Keratinocyte (primary cell): ENCODE data around the gene AFAP1L2. TPM values are rescaled to one million over a fixed set of nuclear protein-coding genes. Genes with fewer than 3 reads are reported as not detected.

Source experiments
- DNase-seq: peaks from one replicate; pipeline ENCODE4 v3.0.0-alpha.2; 2011; ENCODE audit warnings: low read depth, missing footprints, low spot score
- FAIRE-seq: peaks from 2 replicates; lab custom pipeline; 2011; peaks lifted over from hg19 to GRCh38; lab: Jason Lieb, UNC
- H2AFZ ChIP-seq: 2 replicates; pipeline ENCODE4 v1.6.0; 2012; ENCODE audit warnings: low read length, control low read depth, inconsistent platforms; ENCODE audit not compliant: control insufficient read depth
- H3K27ac ChIP-seq: 2 replicates; pipeline ENCODE4 v1.5.1; 2011; ENCODE audit warnings: low read length; ENCODE audit not compliant: control insufficient read depth, insufficient read depth
- H3K27me3 ChIP-seq: 3 replicates; pipeline ENCODE4 v1.6.0; 2011; ENCODE audit warnings: low read length; ENCODE audit not compliant: control insufficient read depth, insufficient read depth; ENCODE audit errors: extremely low read depth
- H3K36me3 ChIP-seq, 2 experiments: 2 replicates in 1 of 2; 3 replicates in 1 of 2; pipeline ENCODE4 v1.5.1; 2011; ENCODE audit warnings: low read length in 2 of 2, mild to moderate bottlenecking in 1 of 2; ENCODE audit not compliant: control insufficient read depth in 2 of 2, insufficient read depth in 2 of 2; ENCODE audit errors: extremely low read depth in 1 of 2
- H3K4me1 ChIP-seq: 3 replicates; pipeline ENCODE4 v1.5.1; 2011; ENCODE audit warnings: low read length; ENCODE audit not compliant: control insufficient read depth, insufficient read depth; ENCODE audit errors: extremely low read depth
- H3K4me2 ChIP-seq: 3 replicates; pipeline ENCODE4 v1.6.0; 2011; ENCODE audit warnings: low read depth, low read length; ENCODE audit not compliant: control insufficient read depth, insufficient read depth; ENCODE audit errors: extremely low read depth
- H3K4me3 ChIP-seq, 3 experiments: fragments of 200-600 bp in 1 of 3; sonication (generic) in 1 of 3; 2 replicates in 2 of 3; 3 replicates in 1 of 3; pipeline ENCODE4 v1.5.1; 2011 to 2016; ENCODE audit warnings: low read length in 3 of 3, mild to moderate bottlenecking in 3 of 3, control low read depth in 2 of 3, inconsistent platforms in 1 of 3, low read depth in 1 of 3, mixed read lengths in 1 of 3, mixed run types in 1 of 3, moderate library complexity in 1 of 3; ENCODE audit not compliant: control insufficient read depth in 2 of 3, insufficient read depth in 2 of 3; ENCODE audit errors: extremely low read depth in 1 of 3
- H3K79me2 ChIP-seq: 2 replicates; pipeline ENCODE4 v1.6.0; 2012; ENCODE audit warnings: low read length; ENCODE audit not compliant: control insufficient read depth, insufficient read depth
- H3K9ac ChIP-seq: 3 replicates; pipeline ENCODE4 v1.6.0; 2011; ENCODE audit warnings: low read length; ENCODE audit not compliant: control insufficient read depth, insufficient read depth; ENCODE audit errors: extremely low read depth
- H3K9me1 ChIP-seq: 3 replicates; pipeline ENCODE4 v1.6.0; 2011; ENCODE audit warnings: low read length; ENCODE audit not compliant: control insufficient read depth, insufficient read depth; ENCODE audit errors: extremely low read depth
- H3K9me3 ChIP-seq: 2 replicates; pipeline ENCODE4 v1.5.1; 2012; ENCODE audit warnings: low read depth, low read length; ENCODE audit not compliant: control insufficient read depth
- H4K20me1 ChIP-seq: 3 replicates; pipeline ENCODE4 v1.6.0; 2011; ENCODE audit warnings: low read length; ENCODE audit not compliant: control insufficient read depth, insufficient read depth; ENCODE audit errors: extremely low read depth
- EZH2 ChIP-seq: IDR thresholded peaks from one replicate; pipeline ENCODE4 v1.6.1; 2012; ENCODE audit warnings: inconsistent platforms, mild to moderate bottlenecking, low read length, moderate library complexity
- dilution Hi-C: fragments of 300-500 bp; cut with MboI; formaldehyde crosslinking; loops from one replicate; pipeline ENCODE4 v1.7.0; 2020; ENCODE audit warnings: low sequenced_read_pairs; ENCODE audit not compliant: extremely low pct_ligation_motif_present
- polyA plus RNA-seq, 5 experiments: library from polyadenylated mRNA; depleted of rRNA in 3 of 5; stranded (reverse) in 3 of 5; stranded (forward) in 1 of 5; unstranded in 1 of 5; fragments of >200 nt; gene quantifications; 1 replicate in 1 of 5; 2 replicates in 3 of 5; 3 replicates in 1 of 5; pipeline versions ENCODE4 v1.2.1 to v1.2.3, GENCODE V29; 2011 to 2012; ENCODE audit warnings: missing spikeins in 2 of 5, low read depth in 1 of 5, low replicate concordance in 1 of 5
- TF ChIP-seq, protein P1 (sequence below), 3 experiments: IDR thresholded peaks in 1 of 3; conservative IDR thresholded peaks in 1 of 3; optimal IDR thresholded peaks in 1 of 3; 2 replicates in 2 of 3; 3 replicates in 1 of 3; pipeline versions ENCODE3 to v1.5.1; 2011; ENCODE audit warnings: low read length in 3 of 3, mild to moderate bottlenecking in 3 of 3, moderate library complexity in 2 of 3, control low read depth in 1 of 3, inconsistent platforms in 1 of 3; ENCODE audit not compliant: insufficient read depth in 2 of 3; ENCODE audit errors: extremely low read depth in 1 of 3

Gene AFAP1L2
- polyA plus RNA-seq, 1 donor (not counting 4 experiments of a cell fraction or from before 2014, with no cell fraction given) = 40.4 TPM

DNA sequence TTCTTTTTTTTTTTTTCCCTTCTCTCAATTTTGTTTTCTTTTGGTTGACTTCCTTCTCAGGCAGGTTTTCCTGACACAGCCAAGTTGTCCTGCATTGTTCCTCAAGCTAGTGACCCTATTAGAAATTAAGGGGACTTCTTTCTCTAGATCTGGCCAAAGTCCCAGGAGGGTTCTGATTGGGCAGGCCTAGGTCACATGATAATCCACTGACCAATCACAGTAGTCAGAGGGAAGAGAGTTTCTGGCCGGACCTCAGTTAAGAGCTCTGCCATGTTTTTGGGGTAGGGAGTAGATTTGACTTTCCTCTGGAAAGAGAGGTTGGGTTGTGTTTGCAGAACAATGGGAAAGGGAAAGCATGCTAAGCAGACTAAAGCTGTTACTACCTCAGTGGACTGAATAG is 149.1 kb downstream of the AFAP1L2 start:
- Histone ChIP-seq H3K4me3 (no peak overlapping the region), H3K27ac (no peak overlapping the region), H3K9ac (no peak overlapping the region), H3K27me3 (no peaks in the 10 kb centered on the region), H2AFZ (no peak overlapping the region), H3K4me2 (no peak overlapping the region), H3K4me1 (peaks cover 5% of the 10 kb centered on the region), H3K9me1 (no peaks in the 10 kb centered on the region), H3K79me2 (no peaks in the 10 kb centered on the region), H3K36me3 (no peaks in the 10 kb centered on the region), H3K9me3 (no peaks in the 10 kb centered on the region), H4K20me1 (no peaks in the 10 kb centered on the region)
- DNase-seq (no peak), FAIRE-seq (no peak)
- dilution Hi-C loops = no loop called here
- TF ChIP-seq, protein P1, sequence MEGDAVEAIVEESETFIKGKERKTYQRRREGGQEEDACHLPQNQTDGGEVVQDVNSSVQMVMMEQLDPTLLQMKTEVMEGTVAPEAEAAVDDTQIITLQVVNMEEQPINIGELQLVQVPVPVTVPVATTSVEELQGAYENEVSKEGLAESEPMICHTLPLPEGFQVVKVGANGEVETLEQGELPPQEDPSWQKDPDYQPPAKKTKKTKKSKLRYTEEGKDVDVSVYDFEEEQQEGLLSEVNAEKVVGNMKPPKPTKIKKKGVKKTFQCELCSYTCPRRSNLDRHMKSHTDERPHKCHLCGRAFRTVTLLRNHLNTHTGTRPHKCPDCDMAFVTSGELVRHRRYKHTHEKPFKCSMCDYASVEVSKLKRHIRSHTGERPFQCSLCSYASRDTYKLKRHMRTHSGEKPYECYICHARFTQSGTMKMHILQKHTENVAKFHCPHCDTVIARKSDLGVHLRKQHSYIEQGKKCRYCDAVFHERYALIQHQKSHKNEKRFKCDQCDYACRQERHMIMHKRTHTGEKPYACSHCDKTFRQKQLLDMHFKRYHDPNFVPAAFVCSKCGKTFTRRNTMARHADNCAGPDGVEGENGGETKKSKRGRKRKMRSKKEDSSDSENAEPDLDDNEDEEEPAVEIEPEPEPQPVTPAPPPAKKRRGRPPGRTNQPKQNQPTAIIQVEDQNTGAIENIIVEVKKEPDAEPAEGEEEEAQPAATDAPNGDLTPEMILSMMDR (optimal IDR thresholded peaks at IDR 0.05 in 1 of 3, IDR thresholded peaks at IDR 0.05 in 1 of 3, conservative IDR thresholded peaks at IDR 0.05 in 1 of 3; ENCODE audit: extremely low read depth in 1 of 3, insufficient read depth in 2 of 3, low read length in 3 of 3) = no peak
- no peak for TF ChIP-seq EZH2

DNA sequence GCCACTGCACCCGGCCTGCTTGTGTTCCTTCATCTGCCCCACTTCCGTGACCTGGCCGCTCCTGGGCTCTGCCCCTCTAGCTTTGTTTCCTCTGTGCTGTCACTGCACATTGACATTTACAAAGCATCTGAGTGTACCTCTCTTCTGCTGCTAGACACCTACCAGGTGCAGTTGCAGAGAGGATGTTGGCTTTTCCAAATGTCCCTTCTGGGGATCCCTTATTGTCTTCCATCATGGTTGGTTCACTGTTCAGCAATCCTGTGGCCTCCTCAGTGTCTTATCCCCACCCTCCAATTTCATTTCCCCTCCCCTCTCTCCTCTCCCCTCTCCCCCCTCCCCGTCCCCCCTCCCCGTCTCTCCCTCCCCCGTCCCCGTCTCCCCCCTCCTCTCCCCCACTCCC is 151.4 kb downstream of the AFAP1L2 start:
- DNase-seq (no peak), FAIRE-seq (no peak)
- no peaks in the 10 kb centered on the region for H4K20me1 ChIP-seq
- TF ChIP-seq EZH2 = no peak
- TF ChIP-seq, protein P1 (optimal IDR thresholded peaks at IDR 0.05 in 1 of 3, IDR thresholded peaks at IDR 0.05 in 1 of 3, conservative IDR thresholded peaks at IDR 0.05 in 1 of 3; ENCODE audit: extremely low read depth in 1 of 3, insufficient read depth in 2 of 3, low read length in 3 of 3) = no peak
- H3K9ac ChIP-seq = no peak overlapping the region
- H3K79me2 ChIP-seq = no peaks in the 10 kb centered on the region
- no peak overlapping the region for H3K4me2 ChIP-seq
- H3K9me1 ChIP-seq = no peaks in the 10 kb centered on the region
- dilution Hi-C loops = no loop called here
- H3K4me1 ChIP-seq = no peaks in the 10 kb centered on the region
- no peak overlapping the region for H3K4me3 ChIP-seq
- no peaks in the 10 kb centered on the region for H3K36me3 ChIP-seq
- no peaks in the 10 kb centered on the region for H3K9me3 ChIP-seq
- no peak overlapping the region for H3K27ac ChIP-seq
- no peaks in the 10 kb centered on the region for H3K27me3 ChIP-seq
- no peak overlapping the region for H2AFZ ChIP-seq
